Colonic mucosa (tissue), 4 donors: Measurements from ENCODE around the gene BICD1. TPM values are rescaled to one million over a fixed set of nuclear protein-coding genes. Genes with fewer than 3 reads are reported as not detected.
"Not testable (repeated sequence)": the region's sequence is repeated elsewhere in the genome, so short reads cannot be mapped to it uniquely, and the experiment has no call there.

Experiments
- DNase-seq: peaks from one replicate; pipeline ENCODE4 v3.0.0-alpha.2; 2020
- H3K27ac ChIP-seq: fragments of 200-600 bp; one replicate; pipeline ENCODE4 v1.8.0; 2021
- H3K27me3 ChIP-seq: fragments of 200-600 bp; one replicate; pipeline ENCODE4 v1.8.0; 2021
- H3K36me3 ChIP-seq: fragments of 200-600 bp; one replicate; pipeline ENCODE4 v1.8.0; 2021
- H3K4me1 ChIP-seq: fragments of 200-600 bp; one replicate; pipeline ENCODE4 v1.8.0; 2021; ENCODE audit warnings: mild to moderate bottlenecking
- H3K4me3 ChIP-seq: fragments of 200-600 bp; one replicate; pipeline ENCODE4 v1.8.0; 2021
- H3K9ac ChIP-seq, 2 donors: one replicate each; pipeline ENCODE4 v1.7.0; 2013; ENCODE audit warnings: control low read depth in 2 of 2, low read depth in 2 of 2, low read length in 2 of 2
- H3K9me3 ChIP-seq: fragments of 200-600 bp; one replicate; pipeline ENCODE4 v1.8.0; 2021
- intact Hi-C: fragments of 100-400 bp; cut with DNase I; formaldehyde crosslinking; loops from one replicate; pipeline ENCODE4 v1.14.1; 2022
- total RNA-seq, 2 donors: library from RNA; stranded (reverse); fragmentation: NEBNext Ultra II Directional in 1 of 2; extraction: Animal tissue kit (Norgen Biotek cat#: 25700) in 1 of 2; gene quantifications; one replicate each; pipeline ENCODE4 v1.2.1, GENCODE V29; 2021
- TF ChIP-seq, protein P1 (sequence below): fragments of 200-600 bp; IDR thresholded peaks from one replicate; pipeline ENCODE4 v1.8.0; 2022; ENCODE audit warnings: antibody characterized with exemption, mild to moderate bottlenecking
- donor health status: healthy.
- donor health status: DM: no; HTN: no; CAD: no.
- donor health status: DM: no; HTN: no; CAD: no.

BICD1 gene
- total RNA-seq, 2 donors from 2014 or later = 4.2 to 5.8 TPM

DNA sequence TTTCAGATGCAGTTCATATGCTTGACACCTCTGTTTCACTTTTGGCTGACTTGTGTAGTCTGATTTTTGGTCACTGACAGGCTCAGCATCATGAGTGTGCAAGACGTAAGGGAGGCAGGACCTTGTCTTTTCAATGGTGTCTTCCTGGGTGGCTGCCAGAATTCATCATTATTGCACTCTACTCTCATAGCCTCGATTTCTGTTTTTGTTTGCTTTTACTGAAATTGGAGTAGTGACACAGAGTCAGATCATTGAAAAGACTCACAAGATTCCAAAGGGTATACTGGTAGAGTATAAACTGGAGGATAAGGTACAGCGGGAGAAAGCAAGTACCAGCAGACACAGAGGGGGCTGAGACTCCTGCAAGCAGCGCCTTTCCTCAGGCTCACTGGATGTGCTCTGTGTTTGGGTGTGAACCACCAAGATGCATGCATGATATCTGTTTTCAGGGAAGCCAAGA is 166.4 kb downstream of the BICD1 start:
- Histone ChIP-seq H3K9me3 (no peaks in the 10 kb centered on the region), H3K36me3 (no peaks in the 10 kb centered on the region), H3K4me1 (no peaks in the 10 kb centered on the region), H3K27ac (no peak overlapping the region), H3K9ac (no peak overlapping the region), H3K4me3 (no peak overlapping the region), H3K27me3 (no peaks in the 10 kb centered on the region)
- TF ChIP-seq, protein P1, sequence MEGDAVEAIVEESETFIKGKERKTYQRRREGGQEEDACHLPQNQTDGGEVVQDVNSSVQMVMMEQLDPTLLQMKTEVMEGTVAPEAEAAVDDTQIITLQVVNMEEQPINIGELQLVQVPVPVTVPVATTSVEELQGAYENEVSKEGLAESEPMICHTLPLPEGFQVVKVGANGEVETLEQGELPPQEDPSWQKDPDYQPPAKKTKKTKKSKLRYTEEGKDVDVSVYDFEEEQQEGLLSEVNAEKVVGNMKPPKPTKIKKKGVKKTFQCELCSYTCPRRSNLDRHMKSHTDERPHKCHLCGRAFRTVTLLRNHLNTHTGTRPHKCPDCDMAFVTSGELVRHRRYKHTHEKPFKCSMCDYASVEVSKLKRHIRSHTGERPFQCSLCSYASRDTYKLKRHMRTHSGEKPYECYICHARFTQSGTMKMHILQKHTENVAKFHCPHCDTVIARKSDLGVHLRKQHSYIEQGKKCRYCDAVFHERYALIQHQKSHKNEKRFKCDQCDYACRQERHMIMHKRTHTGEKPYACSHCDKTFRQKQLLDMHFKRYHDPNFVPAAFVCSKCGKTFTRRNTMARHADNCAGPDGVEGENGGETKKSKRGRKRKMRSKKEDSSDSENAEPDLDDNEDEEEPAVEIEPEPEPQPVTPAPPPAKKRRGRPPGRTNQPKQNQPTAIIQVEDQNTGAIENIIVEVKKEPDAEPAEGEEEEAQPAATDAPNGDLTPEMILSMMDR = no peak
- intact Hi-C loops = no loop called here
- DNase-seq = peak; percentile 36

DNA sequence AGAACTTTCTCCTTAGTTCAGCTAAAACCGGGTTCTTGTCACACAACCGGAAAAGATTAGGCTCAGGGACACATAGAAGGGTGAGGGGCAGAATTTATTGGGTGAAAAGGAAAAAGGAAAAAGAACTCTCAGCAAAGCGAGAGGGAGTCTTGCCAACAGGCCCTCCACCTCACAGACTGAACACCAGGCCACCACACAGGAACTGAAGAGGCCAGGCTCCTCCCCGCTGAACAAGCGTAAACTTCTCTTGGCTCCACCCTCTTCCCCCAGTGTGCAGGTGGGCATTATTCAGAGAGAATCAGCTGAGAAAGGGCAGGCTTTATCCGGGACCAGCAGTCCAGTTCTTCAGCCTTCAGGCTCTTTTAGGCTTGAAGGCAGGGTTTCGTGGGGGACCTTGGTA is 167.1 kb downstream of the BICD1 start:
- Histone ChIP-seq H3K27me3 (no peaks in the 10 kb centered on the region), H3K4me1 (no peaks in the 10 kb centered on the region), H3K9me3 (no peaks in the 10 kb centered on the region), H3K27ac (no peak overlapping the region), H3K36me3 (no peaks in the 10 kb centered on the region), H3K4me3 (no peak overlapping the region), H3K9ac (no peak overlapping the region)
- intact Hi-C loops = no loop called here
- TF ChIP-seq, protein P1 = no peak
- peak; percentile 25 for DNase-seq

GRCh38 chr12:32274665-32275064 is 168.0 kb downstream of the BICD1 start:
- H3K36me3 ChIP-seq = no peaks in the 10 kb centered on the region
- intact Hi-C loops = no loop called here
- H3K4me1 ChIP-seq = no peaks in the 10 kb centered on the region
- H3K4me3 ChIP-seq = no peak overlapping the region
- TF ChIP-seq, protein P1 = no peak
- no peak for DNase-seq
- no peaks in the 10 kb centered on the region for H3K9me3 ChIP-seq
- H3K9ac ChIP-seq = no peak overlapping the region
- H3K27me3 ChIP-seq = no peaks in the 10 kb centered on the region
- no peak overlapping the region for H3K27ac ChIP-seq

DNA sequence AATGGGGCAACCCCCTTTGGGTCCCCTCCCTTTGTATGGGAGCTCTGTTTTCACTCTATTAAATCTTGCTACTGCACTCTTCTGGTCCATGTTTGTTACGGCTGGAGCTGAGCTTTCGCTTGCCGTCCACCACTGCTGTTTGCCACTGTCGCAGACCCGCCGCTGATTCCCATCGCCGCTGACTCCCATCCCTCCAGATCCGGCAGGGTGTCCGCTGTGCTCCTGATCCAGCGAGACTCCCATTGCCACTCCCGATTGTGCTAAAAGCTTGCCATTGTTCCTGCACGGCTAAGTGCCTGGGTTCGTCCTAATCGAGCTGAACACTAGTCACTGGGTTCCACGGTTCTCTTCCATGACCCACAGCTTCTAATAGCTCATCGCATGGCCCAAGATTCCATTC is 168.9 kb downstream of the BICD1 start:
- intact Hi-C loops, H3K9ac ChIP-seq: not testable (repeated sequence)

DNA sequence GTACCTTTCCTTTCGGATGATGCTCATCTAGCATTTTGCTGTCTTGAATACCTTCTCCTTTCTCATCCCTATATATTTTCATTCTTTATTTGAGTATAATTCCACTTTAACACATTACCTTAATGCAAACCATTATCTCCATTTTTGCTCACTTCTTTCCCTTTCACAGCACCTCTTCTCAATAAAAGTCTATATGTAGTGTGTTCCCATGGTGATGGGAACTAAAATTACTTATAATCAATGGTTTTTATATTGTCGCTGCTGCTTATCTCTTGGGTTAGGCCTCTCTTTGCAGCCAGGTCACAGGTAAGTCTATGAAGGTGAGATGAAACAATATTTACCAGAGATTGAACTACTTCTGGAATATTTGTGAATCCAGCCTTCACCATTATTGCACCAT is 171.1 kb downstream of the BICD1 start:
- Histone ChIP-seq H3K27me3 (no peaks in the 10 kb centered on the region), H3K27ac (no peak overlapping the region), H3K4me3 (no peak overlapping the region), H3K9ac (no peak overlapping the region), H3K4me1 (no peaks in the 10 kb centered on the region), H3K9me3 (no peaks in the 10 kb centered on the region), H3K36me3 (no peaks in the 10 kb centered on the region)
- TF ChIP-seq, protein P1 = no peak
- DNase-seq = no peak
- intact Hi-C loops = no loop called here

More for the DNA sequence above, 168.9 kb downstream of the BICD1 start:
- not testable (repeated sequence) for H3K27ac ChIP-seq, H3K9me3 ChIP-seq, H3K4me1 ChIP-seq, H3K27me3 ChIP-seq, DNase-seq, H3K36me3 ChIP-seq, H3K4me3 ChIP-seq

- H3K9ac ChIP-seq = no peak overlapping the region
- no peaks in the 10 kb centered on the region for H3K36me3 ChIP-seq
- no peaks in the 10 kb centered on the region for H3K27me3 ChIP-seq
- no peaks in the 10 kb centered on the region for H3K9me3 ChIP-seq
- no peak overlapping the region for H3K4me3 ChIP-seq
- H3K4me1 ChIP-seq = no peaks in the 10 kb centered on the region
- H3K27ac ChIP-seq = no peak overlapping the region
- TF ChIP-seq, protein P1 = no peak
- no peak for DNase-seq
- intact Hi-C loops = no loop called here
Observed at GRCh38 chr12:32281098-32281497, 174.5 kb downstream of the BICD1 start.
